ENCODE data around the gene CHD9NB.

Gene CHD9NB

DNA sequence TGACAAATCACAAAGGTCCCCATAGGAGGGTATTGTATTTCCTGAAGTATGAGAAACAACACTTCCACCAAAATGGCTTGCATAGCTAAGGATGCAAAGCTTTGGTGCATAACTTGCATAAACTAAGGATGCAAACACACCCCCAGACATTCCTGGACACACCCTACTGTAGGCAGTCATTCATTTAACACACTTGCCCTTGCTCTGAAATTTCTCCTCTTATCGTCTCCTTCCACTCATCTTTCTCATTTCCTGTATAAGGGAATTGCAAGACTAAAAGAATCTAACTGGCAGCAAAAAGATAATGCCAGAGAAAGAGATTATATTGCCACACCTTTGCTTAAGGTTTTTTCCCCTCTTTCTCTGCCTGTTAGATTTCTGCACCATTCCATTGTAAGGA, 30.4 kb upstream of the CHD9NB start:
- no peak for DNase-seq (ENCODE audit: low read depth)
- H3K4me3 ChIP-seq (ENCODE audit: low read length): no peak overlapping the region
- TF ChIP-seq, protein P1, sequence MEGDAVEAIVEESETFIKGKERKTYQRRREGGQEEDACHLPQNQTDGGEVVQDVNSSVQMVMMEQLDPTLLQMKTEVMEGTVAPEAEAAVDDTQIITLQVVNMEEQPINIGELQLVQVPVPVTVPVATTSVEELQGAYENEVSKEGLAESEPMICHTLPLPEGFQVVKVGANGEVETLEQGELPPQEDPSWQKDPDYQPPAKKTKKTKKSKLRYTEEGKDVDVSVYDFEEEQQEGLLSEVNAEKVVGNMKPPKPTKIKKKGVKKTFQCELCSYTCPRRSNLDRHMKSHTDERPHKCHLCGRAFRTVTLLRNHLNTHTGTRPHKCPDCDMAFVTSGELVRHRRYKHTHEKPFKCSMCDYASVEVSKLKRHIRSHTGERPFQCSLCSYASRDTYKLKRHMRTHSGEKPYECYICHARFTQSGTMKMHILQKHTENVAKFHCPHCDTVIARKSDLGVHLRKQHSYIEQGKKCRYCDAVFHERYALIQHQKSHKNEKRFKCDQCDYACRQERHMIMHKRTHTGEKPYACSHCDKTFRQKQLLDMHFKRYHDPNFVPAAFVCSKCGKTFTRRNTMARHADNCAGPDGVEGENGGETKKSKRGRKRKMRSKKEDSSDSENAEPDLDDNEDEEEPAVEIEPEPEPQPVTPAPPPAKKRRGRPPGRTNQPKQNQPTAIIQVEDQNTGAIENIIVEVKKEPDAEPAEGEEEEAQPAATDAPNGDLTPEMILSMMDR (conservative IDR thresholded peaks at IDR 0.05; ENCODE audit: low read depth, low read length): no peak

DNA sequence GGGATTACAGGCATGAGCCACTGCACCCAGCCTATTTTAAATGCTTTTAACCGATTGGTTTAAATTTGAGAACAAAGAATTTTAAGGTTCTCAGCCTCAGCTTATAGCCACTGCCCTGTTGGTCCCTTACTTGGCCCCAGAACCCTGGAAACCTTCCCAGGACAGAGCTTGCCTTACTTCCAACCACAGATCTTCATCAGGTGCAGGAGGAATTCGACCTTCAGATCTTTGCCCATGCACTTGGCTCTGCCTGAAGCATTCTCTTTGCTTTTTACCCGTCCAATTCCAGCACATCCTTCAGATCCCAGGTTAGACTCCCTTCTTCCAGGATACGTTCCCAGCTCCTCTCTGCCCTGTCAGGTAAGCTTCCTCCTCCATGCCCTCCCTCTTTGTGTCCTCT, 29.8 kb upstream of the CHD9NB start:
- DNase-seq (ENCODE audit: low read depth): no peak

DNA sequence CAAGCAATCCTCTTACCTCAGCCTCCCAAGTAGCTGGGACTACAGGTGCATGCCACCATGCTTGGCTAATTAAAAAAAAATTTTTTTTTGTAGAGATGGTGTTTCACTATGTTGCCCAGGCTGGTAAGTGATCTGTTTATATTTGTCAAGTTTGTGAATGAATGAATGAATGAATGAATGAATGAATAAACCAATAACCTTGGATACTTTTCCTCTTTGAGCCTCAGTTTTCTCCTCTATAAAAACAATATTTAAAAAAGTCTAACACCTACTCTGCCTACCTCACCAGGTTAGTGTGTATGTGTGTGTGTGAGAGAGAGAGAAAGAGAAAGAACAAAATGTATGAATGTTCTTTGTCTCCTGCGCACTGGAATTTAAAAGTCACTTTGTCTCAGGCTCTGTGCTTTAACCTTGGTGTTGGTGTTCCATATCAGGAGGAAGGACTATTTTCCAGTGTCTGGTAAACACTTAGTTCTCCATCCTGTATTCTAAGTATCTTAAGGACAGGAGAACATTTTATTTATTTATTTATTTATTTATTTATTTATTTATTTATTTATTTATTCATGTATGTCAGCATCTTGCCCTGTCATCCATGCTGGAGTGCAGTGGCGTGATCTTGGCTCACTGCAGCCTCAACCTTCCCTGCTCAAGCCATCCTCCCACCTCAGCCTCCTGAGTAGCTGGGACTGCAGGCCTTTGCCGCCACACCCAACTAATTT, 29.1 kb upstream of the CHD9NB start:
- H3K4me3 ChIP-seq (ENCODE audit: low read length): no peak overlapping the region
- TF ChIP-seq, protein P1 (conservative IDR thresholded peaks at IDR 0.05; ENCODE audit: low read depth, low read length): no peak
- no peak for DNase-seq (ENCODE audit: low read depth)

More for the DNA sequence above, 29.8 kb upstream of the CHD9NB start:
- TF ChIP-seq, protein P1 (conservative IDR thresholded peaks at IDR 0.05; ENCODE audit: low read depth, low read length): no peak
- H3K4me3 ChIP-seq (ENCODE audit: low read length): no peak overlapping the region

DNA sequence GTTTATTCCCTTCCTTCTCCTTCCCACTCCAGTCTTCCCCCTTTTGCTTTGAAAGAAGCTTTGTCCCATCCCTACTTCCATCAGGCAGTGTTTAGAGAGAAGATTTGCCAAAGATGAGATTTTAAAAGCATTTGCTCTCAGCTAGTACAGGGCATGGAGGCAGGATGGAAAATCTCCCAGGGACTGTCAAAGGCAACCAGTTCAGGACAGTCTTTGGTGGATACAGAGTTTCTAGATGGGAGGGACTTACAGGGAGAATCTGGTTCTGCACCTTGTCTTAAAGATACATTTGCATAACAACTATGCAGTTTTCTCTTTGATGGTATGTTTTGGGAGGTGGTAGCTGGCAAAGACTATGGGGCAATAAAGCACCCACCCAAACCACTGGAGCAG, 28.3 kb upstream of the CHD9NB start:
- TF ChIP-seq, protein P1 (conservative IDR thresholded peaks at IDR 0.05; ENCODE audit: low read depth, low read length): no peak
- H3K4me3 ChIP-seq (ENCODE audit: low read length): no peak overlapping the region
- no peak for DNase-seq (ENCODE audit: low read depth)

DNA sequence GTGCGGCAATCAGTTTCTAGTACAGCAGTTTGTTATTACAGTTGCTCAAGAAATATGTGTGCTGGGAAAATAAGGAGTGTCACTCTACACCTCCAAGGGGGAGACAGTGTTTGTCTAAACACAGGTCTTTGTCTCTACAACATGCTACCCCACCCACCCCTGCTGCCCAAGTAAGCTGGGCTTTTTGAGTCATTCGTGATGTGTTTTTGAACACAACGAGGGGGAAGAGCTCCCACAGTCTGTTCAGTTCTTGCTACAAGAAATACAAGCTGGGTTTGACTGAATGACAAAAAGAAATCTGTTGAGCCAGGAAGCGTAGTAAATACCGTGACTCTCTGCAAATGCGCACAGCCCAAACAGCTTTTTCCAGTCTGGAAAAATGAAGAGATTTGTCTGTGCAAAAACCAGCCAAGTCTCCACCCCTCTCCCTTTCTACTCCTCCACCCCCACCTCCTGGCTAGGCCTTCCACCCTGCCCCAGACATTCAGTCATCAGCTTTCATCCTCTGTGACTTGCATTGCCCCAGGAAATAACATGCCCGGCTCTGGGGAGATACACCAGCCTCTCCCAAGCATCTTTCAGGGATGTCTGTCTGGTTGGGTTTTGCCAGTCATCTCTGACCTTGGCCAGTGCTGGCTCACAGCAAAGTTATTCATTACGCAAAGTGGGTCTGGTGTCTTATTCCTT, 27.8 kb upstream of the CHD9NB start:
- DNase-seq (ENCODE audit: low read depth): no peak
- no peak overlapping the region for H3K4me3 ChIP-seq (ENCODE audit: low read length)

DNA sequence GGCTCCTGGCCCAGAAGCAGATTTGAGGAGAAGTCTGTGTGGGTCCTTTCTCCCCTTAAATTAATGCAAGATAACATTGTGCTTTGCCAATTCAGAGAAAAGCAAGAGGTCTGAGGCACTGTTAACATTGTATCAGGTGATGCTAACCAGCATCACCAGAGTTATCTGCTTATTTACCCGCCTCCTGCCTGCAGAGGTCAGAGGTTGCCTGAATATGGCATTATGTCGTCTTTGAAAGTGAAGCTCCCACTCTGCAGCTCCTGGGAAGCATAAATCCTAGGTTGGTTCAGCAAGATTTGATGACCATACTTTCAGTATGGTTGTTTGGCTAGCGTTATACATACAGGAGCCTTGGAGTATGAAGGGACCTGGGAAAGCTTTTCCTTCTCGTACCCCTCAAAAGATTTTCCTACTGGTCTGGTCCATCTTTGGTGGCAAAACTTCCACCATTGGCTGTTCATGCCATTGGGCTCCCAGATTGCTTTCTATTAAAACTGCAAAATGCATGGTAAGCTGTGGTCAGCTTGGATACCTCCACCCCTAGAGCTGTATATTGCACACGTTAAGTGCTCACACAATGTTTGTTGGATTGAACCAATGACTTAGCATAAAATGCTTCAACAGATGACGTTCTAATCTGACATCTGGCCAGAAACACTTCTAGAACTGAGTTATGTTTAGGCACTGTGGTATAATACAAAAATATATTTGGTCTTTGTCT, 26.2 kb upstream of the CHD9NB start:
- TF ChIP-seq, protein P1 (conservative IDR thresholded peaks at IDR 0.05; ENCODE audit: low read depth, low read length): no peak
- no peak for DNase-seq (ENCODE audit: low read depth)
- no peak overlapping the region for H3K4me3 ChIP-seq (ENCODE audit: low read length)

More for the DNA sequence above, 27.8 kb upstream of the CHD9NB start:
- TF ChIP-seq, protein P1 (conservative IDR thresholded peaks at IDR 0.05; ENCODE audit: low read depth, low read length): no peak
